OCI-LY3 (cell line): ENCODE data around the gene TENM4.

Experiments used
- CTCF ChIP-seq: fragments of 200-600, 300-600 bp; sonication (generic); IDR thresholded peaks from 2 replicates; pipeline ENCODE4 v1.5.1; 2014; ENCODE audit warnings: antibody characterized with exemption, low read length, low read depth
- EZH2phosphoT487 ChIP-seq: fragments of 200-600 bp; shearing (Covaris generic); IDR thresholded peaks from 2 replicates; pipeline ENCODE4 v1.6.1; 2018; ENCODE audit warnings: antibody characterized with exemption, mixed run types, low read depth

DNA sequence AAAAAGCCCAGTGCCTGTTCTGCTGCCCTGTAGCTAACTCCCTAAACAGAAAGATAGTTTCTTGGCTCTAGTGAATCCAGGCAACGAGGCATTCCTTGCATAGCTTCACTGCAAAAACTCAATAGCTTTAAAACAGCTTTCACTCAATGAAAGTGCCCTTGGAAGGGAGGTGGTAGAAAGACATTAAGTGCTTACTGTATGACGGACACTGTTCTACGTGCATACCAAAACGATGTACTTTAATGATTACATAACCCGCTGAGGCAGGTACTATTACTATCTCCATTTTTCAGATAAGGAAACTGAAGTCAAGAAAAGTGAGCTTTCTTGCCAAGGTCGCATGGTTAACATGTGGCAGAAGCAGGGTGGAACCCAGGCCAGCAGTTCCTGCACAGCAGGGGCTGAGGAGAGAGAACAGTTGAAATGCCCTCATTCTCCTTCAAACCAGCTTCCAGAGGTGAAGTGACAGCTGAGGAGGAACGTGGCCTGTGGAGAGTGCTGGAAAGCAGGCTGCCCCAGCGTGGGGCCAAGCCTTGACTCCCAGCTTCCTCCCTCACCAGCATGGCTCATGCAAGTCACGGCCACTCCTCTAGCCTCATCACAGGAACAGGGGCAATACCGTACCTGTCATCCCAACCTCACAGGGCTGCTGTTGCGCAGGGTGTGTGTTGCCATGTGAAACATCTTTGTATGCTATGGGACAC lies 638.6 kb downstream of the TENM4 start:
- TF ChIP-seq CTCF, result no peak
- TF ChIP-seq EZH2phosphoT487, result no peak
